Measurements from ENCODE around the gene LAMA2. TPM values are rescaled to one million over a fixed set of nuclear protein-coding genes. Genes with fewer than 3 reads are reported as not detected.

Gene LAMA2
- total and polyA plus RNA-seq, 8 donors = 3.4 to 110 (median 31.6) TPM

- 32 to 64% (median 51%) methylated on average over 1 of the region's 1 CpG for WGBS, 5 donors
- Histone ChIP-seq H3K9me3 (no peaks in the 10 kb centered on the region), H3K4me1 (peaks cover 0 to 11% (median 0%) of the 10 kb centered on the region in 4 donors), H3K27me3 (no peaks in the 10 kb centered on the region), H3K36me3 (no peaks in the 10 kb centered on the region), H3K4me3 (no peak overlapping the region), H3K27ac (no peak overlapping the region)
- TF ChIP-seq CTCF (IDR thresholded peaks at IDR 0.05) = no peak
- DNase-seq = no peak
- intact Hi-C loops (cut with DNase I; ENCODE audit: low total_unique reads) = no loop called here
These were observed 333.1 kb downstream of the LAMA2 start for GRCh38 chr6:129215916-129216520.

- Histone ChIP-seq H3K4me1 (peaks cover 0 to 11% (median 0%) of the 10 kb centered on the region in 4 donors), H3K4me3 (no peak overlapping the region), H3K27ac (no peak overlapping the region), H3K36me3 (no peaks in the 10 kb centered on the region), H3K9me3 (no peaks in the 10 kb centered on the region), H3K27me3 (no peaks in the 10 kb centered on the region)
- intact Hi-C loops (cut with DNase I; ENCODE audit: low total_unique reads) = no loop called here
- TF ChIP-seq EP300 (IDR thresholded peaks at IDR 0.05) (no peak), POLR2AphosphoS5 (IDR thresholded peaks at IDR 0.05) (no peak), POLR2A (IDR thresholded peaks at IDR 0.05) (no peak), CTCF (IDR thresholded peaks at IDR 0.05) (no peak)
- DNase-seq = no peak
These were observed 334.8 kb downstream of the LAMA2 start for GRCh38 chr6:129217701-129218100.

GRCh38 chr6:129233458-129234134 is 350.7 kb downstream of the LAMA2 start:
- no peak overlapping the region for H3K4me3 ChIP-seq
- 86 to 95% (median 93%) methylated on average over 9 of the region's 9 CpGs for WGBS, 5 donors
- intact Hi-C loops (cut with DNase I; ENCODE audit: low total_unique reads) = no loop called here
- H3K9me3 ChIP-seq = no peaks in the 10 kb centered on the region
- peaks cover 0 to 10% (median 4%) of the 10 kb centered on the region in 4 donors for H3K4me1 ChIP-seq
- no peak overlapping the region for H3K27ac ChIP-seq
- no peaks in the 10 kb centered on the region for H3K36me3 ChIP-seq
- TF ChIP-seq POLR2A (IDR thresholded peaks at IDR 0.05) = no peak
- TF ChIP-seq CTCF (IDR thresholded peaks at IDR 0.05) = no peak
- no peak for TF ChIP-seq POLR2AphosphoS5 (IDR thresholded peaks at IDR 0.05)
- no peak for TF ChIP-seq EP300 (IDR thresholded peaks at IDR 0.05)
- no peak for DNase-seq
- H3K27me3 ChIP-seq = no peaks in the 10 kb centered on the region

GRCh38 chr6:129235167-129236000 is 352.4 kb downstream of the LAMA2 start:
- Histone ChIP-seq H3K4me1 (peaks cover 0 to 10% (median 4%) of the 10 kb centered on the region in 4 donors), H3K27me3 (no peaks in the 10 kb centered on the region), H3K27ac (no peak overlapping the region), H3K9me3 (no peaks in the 10 kb centered on the region), H3K4me3 (no peak overlapping the region), H3K36me3 (no peaks in the 10 kb centered on the region)
- no peak for DNase-seq
- intact Hi-C loops (cut with DNase I; ENCODE audit: low total_unique reads) = no loop called here
- TF ChIP-seq CTCF (IDR thresholded peaks at IDR 0.05) (no peak), POLR2AphosphoS5 (IDR thresholded peaks at IDR 0.05) (no peak), EP300 (IDR thresholded peaks at IDR 0.05) (no peak)
- WGBS, 5 donors = 54 to 64% (median 59%) methylated on average over 2 of the region's 2 CpGs

Data from stomach (tissue), 9 donors.